ENCODE data around the gene COX10. TPM values are rescaled to one million over a fixed set of nuclear protein-coding genes. Genes with fewer than 3 reads are reported as not detected.

The COX10 gene
- total RNA-seq, 1 donor from 2014 or later, result 20.8 TPM

DNA sequence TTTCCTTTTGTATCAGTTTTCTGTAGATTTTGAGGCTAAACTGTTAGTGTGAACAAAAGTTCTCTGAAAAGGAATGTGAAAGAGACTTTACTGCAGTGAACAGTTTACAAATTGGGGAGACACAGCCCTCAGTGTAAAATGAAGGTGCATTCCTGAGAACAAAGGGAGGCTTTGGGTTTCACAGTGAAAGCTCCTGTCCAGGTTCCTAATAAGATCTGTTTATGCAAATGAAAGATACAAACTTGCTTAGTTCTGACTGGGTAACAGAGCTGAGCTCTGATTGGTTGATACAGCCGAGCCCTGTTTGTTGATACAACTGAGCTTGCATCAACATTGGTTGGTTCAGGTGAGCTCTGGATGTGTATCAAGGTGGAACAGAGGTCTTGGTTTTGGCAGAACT lies 175.7 kb downstream of the COX10 start:
- ATAC-seq (ENCODE audit: low read depth), result no peak
- Mint-ChIP-seq H3K36me3 (ENCODE audit: low read depth) (no peaks in the 10 kb centered on the region), H3K27ac (no peak overlapping the region), H3K9me3 (no peaks in the 10 kb centered on the region), H3K4me1 (no peaks in the 10 kb centered on the region), H3K27me3 (peaks cover 11% of the 10 kb centered on the region), H3K4me3 (no peak overlapping the region)
- ChIA-PET CTCF (no interaction called here), POLR2A (no interaction called here)
- TF ChIP-seq, protein P1, sequence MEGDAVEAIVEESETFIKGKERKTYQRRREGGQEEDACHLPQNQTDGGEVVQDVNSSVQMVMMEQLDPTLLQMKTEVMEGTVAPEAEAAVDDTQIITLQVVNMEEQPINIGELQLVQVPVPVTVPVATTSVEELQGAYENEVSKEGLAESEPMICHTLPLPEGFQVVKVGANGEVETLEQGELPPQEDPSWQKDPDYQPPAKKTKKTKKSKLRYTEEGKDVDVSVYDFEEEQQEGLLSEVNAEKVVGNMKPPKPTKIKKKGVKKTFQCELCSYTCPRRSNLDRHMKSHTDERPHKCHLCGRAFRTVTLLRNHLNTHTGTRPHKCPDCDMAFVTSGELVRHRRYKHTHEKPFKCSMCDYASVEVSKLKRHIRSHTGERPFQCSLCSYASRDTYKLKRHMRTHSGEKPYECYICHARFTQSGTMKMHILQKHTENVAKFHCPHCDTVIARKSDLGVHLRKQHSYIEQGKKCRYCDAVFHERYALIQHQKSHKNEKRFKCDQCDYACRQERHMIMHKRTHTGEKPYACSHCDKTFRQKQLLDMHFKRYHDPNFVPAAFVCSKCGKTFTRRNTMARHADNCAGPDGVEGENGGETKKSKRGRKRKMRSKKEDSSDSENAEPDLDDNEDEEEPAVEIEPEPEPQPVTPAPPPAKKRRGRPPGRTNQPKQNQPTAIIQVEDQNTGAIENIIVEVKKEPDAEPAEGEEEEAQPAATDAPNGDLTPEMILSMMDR (IDR thresholded peaks at IDR 0.05), result no peak
- intact Hi-C loops (cut with micrococcal nuclease), result no loop called here
- no peak for DNase-seq

DNA sequence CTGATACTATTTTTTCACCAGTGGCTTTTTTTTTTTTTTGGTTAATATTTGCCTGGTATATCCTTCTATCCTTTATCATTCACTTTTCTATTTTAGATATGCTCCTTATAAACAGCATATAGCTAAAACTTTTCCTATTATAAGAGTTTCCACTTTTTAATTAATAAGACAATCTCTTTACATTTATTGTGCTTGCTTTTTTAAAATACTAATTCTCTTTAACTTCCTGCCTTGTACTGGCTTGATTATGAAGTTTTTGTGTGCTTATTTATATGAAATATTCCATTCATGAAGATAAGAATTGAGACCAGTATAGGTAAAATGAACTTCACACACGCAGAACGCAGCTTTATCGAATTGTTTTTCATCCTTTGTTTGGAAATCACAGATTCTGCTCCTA lies 176.3 kb downstream of the COX10 start:
- no peak for DNase-seq
- no peak overlapping the region for H3K27ac Mint-ChIP-seq
- H3K9me3 Mint-ChIP-seq, result no peaks in the 10 kb centered on the region
- H3K27me3 Mint-ChIP-seq, result peaks cover 11% of the 10 kb centered on the region
- ChIA-PET POLR2A (no interaction called here), CTCF (no interaction called here)
- no peak overlapping the region for H3K4me3 Mint-ChIP-seq
- no peak for ATAC-seq (ENCODE audit: low read depth)
- intact Hi-C loops (cut with micrococcal nuclease), result no loop called here
- TF ChIP-seq, protein P1 (IDR thresholded peaks at IDR 0.05), result no peak
- no peaks in the 10 kb centered on the region for H3K36me3 Mint-ChIP-seq (ENCODE audit: low read depth)
- H3K4me1 Mint-ChIP-seq, result no peaks in the 10 kb centered on the region

Other genes with a start within 250 kb of the COX10 start
- gene CDRT15, start 167.4 kb downstream of the COX10 start, total RNA-seq, result not detected in 2 replicates
- gene HS3ST3B1, start 231.6 kb downstream of the COX10 start, total RNA-seq, result 3.1 and 3.3 TPM in 2 replicates

All from activated B cell treated with CpG ODN at 0.5 μM for 24 hours (primary cell).